NT2/D1 (cell line): ENCODE data around the gene CCT8L2.
"Not testable (repeated sequence)": the region's sequence is repeated elsewhere in the genome, so short reads cannot be mapped to it uniquely, and the experiment has no call there.

Experiments
- DNase-seq: peaks from one replicate; pipeline ENCODE4 v3.0.0-alpha.2; 2011; ENCODE audit warnings: low read depth, low spot score
- H3K27me3 ChIP-seq: 2 replicates; pipeline ENCODE4 v1.6.0; 2011; ENCODE audit warnings: mild to moderate bottlenecking; ENCODE audit not compliant: insufficient read length, insufficient read depth
- H3K36me3 ChIP-seq: 2 replicates; pipeline ENCODE4 v1.6.1; 2011; ENCODE audit warnings: mild to moderate bottlenecking, low read length, mixed read lengths; ENCODE audit not compliant: insufficient read depth, insufficient read length
- H3K4me1 ChIP-seq: 2 replicates; pipeline ENCODE4 v1.5.1; 2011; ENCODE audit not compliant: insufficient read depth, insufficient read length
- H3K4me3 ChIP-seq: 2 replicates; pipeline ENCODE4 v1.5.1; 2011; ENCODE audit warnings: low read depth; ENCODE audit not compliant: insufficient read length
- H3K9ac ChIP-seq: 2 replicates; pipeline ENCODE4 v1.6.0; 2011; ENCODE audit warnings: low read depth; ENCODE audit not compliant: insufficient read length
- H3K9me3 ChIP-seq: 2 replicates; pipeline ENCODE4 v1.5.1; 2011; ENCODE audit warnings: mild to moderate bottlenecking, low read length; ENCODE audit not compliant: insufficient read depth
- SUZ12 ChIP-seq: IDR thresholded peaks from 2 replicates; pipeline ENCODE4 v1.6.1; 2011; ENCODE audit not compliant: insufficient read length, insufficient read depth; ENCODE audit errors: extremely low read depth
- YY1 ChIP-seq: IDR thresholded peaks from 2 replicates; pipeline ENCODE4 v1.6.1; 2011; ENCODE audit not compliant: insufficient read length, insufficient read depth
- ZNF274 ChIP-seq: IDR thresholded peaks from 2 replicates; pipeline ENCODE4 v1.6.1; 2011; ENCODE audit warnings: mild to moderate bottlenecking, low read depth, low read length

Gene CCT8L2

GRCh38 chr22:16563555-16564520 lies 28.8 kb downstream of the CCT8L2 start:
- TF ChIP-seq ZNF274 (no peak), YY1 (no peak), SUZ12 (no peak)
- H3K9ac ChIP-seq = no peak overlapping the region
- no peaks in the 10 kb centered on the region for H3K27me3 ChIP-seq
- no peak overlapping the region for H3K4me3 ChIP-seq
- no peaks in the 10 kb centered on the region for H3K36me3 ChIP-seq
- no peaks in the 10 kb centered on the region for H3K9me3 ChIP-seq
- no peak for DNase-seq
- H3K4me1 ChIP-seq = no peaks in the 10 kb centered on the region

GRCh38 chr22:16562711-16563554 lies 29.7 kb downstream of the CCT8L2 start:
- no peaks in the 10 kb centered on the region for H3K27me3 ChIP-seq
- no peak overlapping the region for H3K4me3 ChIP-seq
- H3K9ac ChIP-seq = no peak overlapping the region
- DNase-seq = no peak
- no peak for TF ChIP-seq ZNF274
- TF ChIP-seq YY1 = no peak
- no peak for TF ChIP-seq SUZ12
- no peaks in the 10 kb centered on the region for H3K4me1 ChIP-seq
- H3K9me3 ChIP-seq = no peaks in the 10 kb centered on the region
- H3K36me3 ChIP-seq = no peaks in the 10 kb centered on the region

- H3K27me3 ChIP-seq, H3K9me3 ChIP-seq, H3K4me1 ChIP-seq, DNase-seq, H3K36me3 ChIP-seq, H3K9ac ChIP-seq, H3K4me3 ChIP-seq: not testable (repeated sequence)
These were observed 31.4 kb downstream of the CCT8L2 start for GRCh38 chr22:16561093-16561658.

GRCh38 chr22:16560651-16561050 lies 32.0 kb downstream of the CCT8L2 start:
- not testable (repeated sequence) for H3K9me3 ChIP-seq, H3K27me3 ChIP-seq, H3K4me3 ChIP-seq, H3K36me3 ChIP-seq, DNase-seq, H3K4me1 ChIP-seq, H3K9ac ChIP-seq

GRCh38 chr22:16559996-16560395 lies 32.6 kb downstream of the CCT8L2 start:
- not testable (repeated sequence) for H3K27me3 ChIP-seq, H3K36me3 ChIP-seq, H3K4me3 ChIP-seq, H3K4me1 ChIP-seq, H3K9ac ChIP-seq, H3K9me3 ChIP-seq, DNase-seq

GRCh38 chr22:16559056-16559955 lies 33.3 kb downstream of the CCT8L2 start:
- H3K36me3 ChIP-seq = no peaks in the 10 kb centered on the region
- no peak overlapping the region for H3K4me3 ChIP-seq
- no peak overlapping the region for H3K9ac ChIP-seq
- TF ChIP-seq ZNF274 (no peak), YY1 (no peak), SUZ12 (no peak)
- no peaks in the 10 kb centered on the region for H3K27me3 ChIP-seq
- H3K4me1 ChIP-seq = no peaks in the 10 kb centered on the region
- no peaks in the 10 kb centered on the region for H3K9me3 ChIP-seq
- no peak for DNase-seq

GRCh38 chr22:16558376-16558945 lies 34.1 kb downstream of the CCT8L2 start:
- not testable (repeated sequence) for H3K27me3 ChIP-seq, H3K9me3 ChIP-seq, DNase-seq, H3K4me1 ChIP-seq, H3K36me3 ChIP-seq, H3K9ac ChIP-seq, H3K4me3 ChIP-seq

GRCh38 chr22:16557511-16557910 lies 35.1 kb downstream of the CCT8L2 start:
- H3K27me3 ChIP-seq, H3K9ac ChIP-seq, H3K36me3 ChIP-seq, H3K4me1 ChIP-seq, H3K9me3 ChIP-seq, H3K4me3 ChIP-seq, DNase-seq: not testable (repeated sequence)

- H3K36me3 ChIP-seq, H3K9me3 ChIP-seq, H3K4me3 ChIP-seq, H3K9ac ChIP-seq, H3K4me1 ChIP-seq, H3K27me3 ChIP-seq, DNase-seq: not testable (repeated sequence)
These were observed 37.3 kb downstream of the CCT8L2 start for GRCh38 chr22:16555077-16555994.
